Measurements from ENCODE around the gene TAGAP.

DNA sequence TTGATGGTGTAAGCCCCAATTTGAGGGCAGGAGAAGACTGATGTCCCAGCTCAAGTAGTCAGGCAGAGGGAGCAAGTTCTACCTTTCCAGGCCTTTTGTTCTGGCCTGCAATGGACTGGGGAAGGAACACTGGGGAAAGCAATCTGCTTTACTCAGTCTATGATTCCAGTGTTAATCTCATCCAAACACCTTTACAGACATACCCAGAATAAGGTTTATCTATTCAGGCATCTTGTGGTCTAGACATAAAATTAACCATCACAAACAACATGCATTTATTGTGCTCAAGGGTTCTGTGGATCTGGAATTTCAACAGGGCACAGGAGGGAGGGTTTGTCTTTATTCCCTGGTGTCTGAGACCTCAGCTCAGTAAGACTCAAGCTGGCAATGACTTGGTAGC lies 30.4 kb downstream of the TAGAP start:
- TF ChIP-seq, protein P1, sequence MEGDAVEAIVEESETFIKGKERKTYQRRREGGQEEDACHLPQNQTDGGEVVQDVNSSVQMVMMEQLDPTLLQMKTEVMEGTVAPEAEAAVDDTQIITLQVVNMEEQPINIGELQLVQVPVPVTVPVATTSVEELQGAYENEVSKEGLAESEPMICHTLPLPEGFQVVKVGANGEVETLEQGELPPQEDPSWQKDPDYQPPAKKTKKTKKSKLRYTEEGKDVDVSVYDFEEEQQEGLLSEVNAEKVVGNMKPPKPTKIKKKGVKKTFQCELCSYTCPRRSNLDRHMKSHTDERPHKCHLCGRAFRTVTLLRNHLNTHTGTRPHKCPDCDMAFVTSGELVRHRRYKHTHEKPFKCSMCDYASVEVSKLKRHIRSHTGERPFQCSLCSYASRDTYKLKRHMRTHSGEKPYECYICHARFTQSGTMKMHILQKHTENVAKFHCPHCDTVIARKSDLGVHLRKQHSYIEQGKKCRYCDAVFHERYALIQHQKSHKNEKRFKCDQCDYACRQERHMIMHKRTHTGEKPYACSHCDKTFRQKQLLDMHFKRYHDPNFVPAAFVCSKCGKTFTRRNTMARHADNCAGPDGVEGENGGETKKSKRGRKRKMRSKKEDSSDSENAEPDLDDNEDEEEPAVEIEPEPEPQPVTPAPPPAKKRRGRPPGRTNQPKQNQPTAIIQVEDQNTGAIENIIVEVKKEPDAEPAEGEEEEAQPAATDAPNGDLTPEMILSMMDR (IDR thresholded peaks at IDR 0.05), result no peak
- TF ChIP-seq POLR2AphosphoS5 (IDR thresholded peaks at IDR 0.05; ENCODE audit: low read depth, low read length), result no peak
- no peak for TF ChIP-seq SMC3 (IDR thresholded peaks at IDR 0.05; ENCODE audit: low read depth, low read length)
- no peak for TF ChIP-seq SIN3A (IDR thresholded peaks at IDR 0.05; ENCODE audit: borderline replicate concordance, low read depth, low read length)
- no peak for TF ChIP-seq EZH2phosphoT487 (IDR thresholded peaks at IDR 0.05; ENCODE audit: borderline replicate concordance, low read depth)

Measured in SK-N-SH (cell line).